Bone marrow (tissue), 2 donors: ENCODE data around the gene FOS.
"Not testable (repeated sequence)": the region's sequence is repeated elsewhere in the genome, so short reads cannot be mapped to it uniquely, and the experiment has no call there.

Source experiments
- DNase-seq, 2 donors: peaks; one replicate each; lab custom pipeline; 2025; lab: John Stamatoyannopoulos, UW

Gene FOS

GRCh38 chr14:75277008-75277814 is 1.4 kb upstream of the FOS start:
- peak; percentile 52 to 92 for DNase-seq

GRCh38 chr14:75277815-75278421 is 710 bp upstream of the FOS start:
- DNase-seq, result no peak

GRCh38 chr14:75279153-75279762 is 630 bp downstream of the FOS start:
- DNase-seq, result peak in 1 of 2 donors; percentile 75

GRCh38 chr14:75279763-75280290 is 1.2 kb downstream of the FOS start:
- DNase-seq, result no peak

- DNase-seq, result no peak
Measured at GRCh38 chr14:75280291-75280830, 1.7 kb downstream of the FOS start.

GRCh38 chr14:75280831-75281653 is 2.4 kb downstream of the FOS start:
- no peak for DNase-seq

GRCh38 chr14:75281654-75282019 is 3.0 kb downstream of the FOS start:
- no peak for DNase-seq

- no peak for DNase-seq
Measured at GRCh38 chr14:75282170-75282554, 3.5 kb downstream of the FOS start.

- DNase-seq, result not testable (repeated sequence)
Measured at GRCh38 chr14:75282555-75283161, 4.0 kb downstream of the FOS start.

GRCh38 chr14:75283162-75283832 is 4.7 kb downstream of the FOS start:
- DNase-seq, result peak in 1 of 2 donors; percentile 26

GRCh38 chr14:75283833-75284563 is 5.4 kb downstream of the FOS start:
- peak; percentile 36 to 48 for DNase-seq

GRCh38 chr14:75285331-75285730 is 6.7 kb downstream of the FOS start:
- DNase-seq, result no peak

- DNase-seq, result no peak
Measured at GRCh38 chr14:75286313-75286712, 7.7 kb downstream of the FOS start.

- DNase-seq, result no peak
Measured at GRCh38 chr14:75289840-75290388, 11.3 kb downstream of the FOS start.

- DNase-seq, result no peak
Measured at GRCh38 chr14:75290851-75291250, 12.2 kb downstream of the FOS start.

GRCh38 chr14:75291331-75291730 is 12.7 kb downstream of the FOS start:
- DNase-seq, result no peak

GRCh38 chr14:75292101-75292563 is 13.5 kb downstream of the FOS start:
- no peak for DNase-seq

GRCh38 chr14:75292886-75293285 is 14.3 kb downstream of the FOS start:
- DNase-seq, result no peak

GRCh38 chr14:75293920-75294648 is 15.5 kb downstream of the FOS start:
- peak; percentile 82 to 89 for DNase-seq
